Activated naive CD8-positive, alpha-beta T cell treated with anti-CD3 and anti-CD28 coated beads, Interleukin-2, amount 50 U/mL, for 16 hours (primary cell): ENCODE measurements around the gene ZNF501.

Experiments used
- DNase-seq: peaks from one replicate; pipeline ENCODE4 v3.0.0-alpha.2; 2020; ENCODE audit warnings: low read depth, low spot score

ZNF501 gene

DNA sequence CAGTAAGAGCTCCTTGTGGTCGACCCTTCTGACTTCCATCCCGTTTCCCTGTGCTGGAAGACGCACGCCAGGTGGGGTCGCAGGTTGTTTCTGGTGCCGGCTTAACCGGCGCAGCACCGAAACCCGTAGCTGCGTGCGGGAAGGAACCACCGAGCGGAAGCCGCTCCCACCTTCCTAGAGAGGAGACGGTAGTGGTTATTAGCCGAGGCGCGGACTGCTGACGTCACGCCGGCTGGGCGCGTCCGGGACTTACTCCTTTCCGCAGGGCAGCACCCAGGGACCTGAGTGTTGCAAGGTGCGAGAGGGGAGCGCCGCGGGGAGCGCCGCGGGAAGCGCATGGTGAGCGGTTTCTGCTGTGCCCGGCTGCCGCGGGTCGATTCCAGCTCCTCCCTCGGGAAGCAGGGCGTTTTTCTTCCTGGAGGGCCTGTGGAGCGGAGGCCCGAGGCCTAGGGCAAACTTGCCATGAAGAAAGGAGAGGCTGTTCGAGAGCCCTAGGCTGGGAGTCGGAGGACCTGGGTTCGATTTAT, at the start of gene ZNF501:
TSS of gene ZNF501 (plus strand) at position 252 of the 527 bp plus-strand sequence. CDS start 4,787 bp downstream, outside the sequence.
- DNase-seq = peak; percentile 57

DNA sequence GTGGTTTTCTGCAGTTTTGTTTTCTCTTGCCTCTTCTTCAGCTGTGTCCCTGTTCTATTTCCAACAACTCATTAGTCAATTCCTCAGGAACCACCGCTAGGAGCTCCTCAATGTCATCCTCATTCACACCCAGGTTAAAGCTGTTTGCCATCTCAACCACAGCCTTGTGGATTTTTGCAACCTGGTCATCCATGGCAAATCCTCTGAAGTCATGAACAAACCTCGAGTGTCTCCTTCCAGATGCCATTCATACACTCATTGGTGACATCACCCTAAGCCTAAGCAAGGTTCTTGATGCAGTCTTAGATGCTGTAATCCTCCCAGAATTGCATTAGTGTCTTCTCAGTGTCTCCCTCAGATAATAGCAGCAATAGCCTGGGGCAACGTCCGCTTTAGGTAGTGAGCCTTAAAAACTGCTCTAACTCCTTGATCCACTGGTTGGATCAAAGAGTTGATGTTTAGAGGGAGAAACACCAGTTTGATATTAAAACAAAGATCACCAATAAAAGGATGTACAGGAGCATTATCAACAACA, 48.4 kb upstream of the ZNF501 start:
- DNase-seq = no peak

DNA sequence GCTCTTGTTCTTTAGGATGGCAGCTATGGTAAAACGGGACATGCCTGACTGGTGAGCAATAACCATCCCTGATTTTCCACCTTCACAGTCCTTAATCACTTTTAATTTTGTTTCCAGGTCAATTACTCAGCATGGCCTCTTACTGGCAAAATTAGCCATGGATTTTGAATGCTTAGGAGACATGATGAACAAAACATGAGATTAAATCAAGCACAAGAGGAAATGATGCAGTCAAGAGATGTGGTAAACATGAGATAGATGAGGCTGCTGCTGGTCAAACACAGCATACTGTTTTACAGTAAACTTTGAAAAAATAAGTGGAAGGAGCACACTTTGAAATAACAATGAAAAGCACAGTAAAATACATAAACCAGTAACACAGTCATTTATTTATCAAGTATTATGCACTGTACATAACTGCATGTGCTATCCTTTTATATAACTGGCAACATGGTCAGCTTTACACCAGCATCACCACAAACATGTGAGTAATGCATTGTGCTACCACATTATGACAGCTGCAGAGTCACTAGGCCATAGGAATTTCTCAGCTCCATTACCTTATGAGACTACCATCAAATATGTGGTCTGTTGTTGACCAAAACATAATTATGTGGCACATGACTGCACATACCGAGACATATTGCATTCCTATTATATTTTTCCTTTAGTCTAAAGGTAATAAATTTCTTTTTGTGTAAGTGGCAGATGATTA, 47.1 kb upstream of the ZNF501 start:
- no peak for DNase-seq

DNA sequence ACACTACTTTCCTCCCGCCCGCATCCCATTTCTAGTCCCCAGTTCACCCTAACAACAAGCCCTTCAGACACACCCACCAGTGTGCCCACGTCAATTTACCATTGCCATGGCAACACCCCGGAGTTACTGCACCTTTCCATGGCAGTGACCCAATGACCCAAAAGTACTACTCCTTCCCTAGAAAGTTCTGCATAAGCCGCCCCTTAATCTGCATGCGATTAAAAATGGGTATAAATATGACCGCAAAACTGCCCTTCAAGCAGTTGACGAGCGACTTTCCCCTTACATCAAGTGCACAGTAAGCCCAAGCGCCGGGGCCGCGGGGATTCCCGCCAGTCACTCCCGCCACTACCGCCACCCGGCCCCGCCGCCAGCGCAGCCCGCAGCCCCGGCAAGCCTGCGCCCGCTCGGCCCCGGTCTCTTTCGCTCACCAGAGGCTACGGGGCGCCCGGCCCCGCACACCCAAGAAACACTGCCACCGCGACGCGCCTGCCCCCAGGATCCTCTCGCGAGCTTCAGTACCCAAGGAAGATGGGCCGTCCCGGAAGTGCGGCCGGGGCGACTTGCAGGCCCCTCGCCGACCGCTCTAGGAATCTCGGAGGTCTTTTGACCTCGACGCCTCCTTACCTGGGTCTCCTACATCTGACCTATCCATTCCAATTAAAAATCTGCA, 44.2 kb upstream of the ZNF501 start:
- DNase-seq = peak; percentile 12

DNA sequence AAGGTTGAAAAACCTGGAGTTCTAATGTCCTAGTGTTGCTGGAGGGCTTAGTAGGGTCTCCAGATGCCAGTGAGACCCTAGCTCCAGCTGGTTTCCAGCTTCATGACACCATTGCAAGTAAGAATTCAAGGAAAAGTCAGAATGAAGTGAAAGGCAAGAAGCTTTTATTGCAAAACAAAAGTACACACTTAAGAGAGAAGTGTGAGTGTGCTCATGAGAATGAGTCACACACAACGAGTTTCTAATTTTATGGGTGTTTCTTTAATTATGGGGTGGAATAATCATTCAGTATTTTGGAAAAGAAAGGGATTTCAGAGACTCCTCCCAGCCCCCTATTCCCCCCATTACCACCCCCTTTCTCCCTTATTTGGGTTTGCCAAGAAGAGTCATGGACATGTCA, 41.5 kb upstream of the ZNF501 start:
- DNase-seq = no peak

DNA sequence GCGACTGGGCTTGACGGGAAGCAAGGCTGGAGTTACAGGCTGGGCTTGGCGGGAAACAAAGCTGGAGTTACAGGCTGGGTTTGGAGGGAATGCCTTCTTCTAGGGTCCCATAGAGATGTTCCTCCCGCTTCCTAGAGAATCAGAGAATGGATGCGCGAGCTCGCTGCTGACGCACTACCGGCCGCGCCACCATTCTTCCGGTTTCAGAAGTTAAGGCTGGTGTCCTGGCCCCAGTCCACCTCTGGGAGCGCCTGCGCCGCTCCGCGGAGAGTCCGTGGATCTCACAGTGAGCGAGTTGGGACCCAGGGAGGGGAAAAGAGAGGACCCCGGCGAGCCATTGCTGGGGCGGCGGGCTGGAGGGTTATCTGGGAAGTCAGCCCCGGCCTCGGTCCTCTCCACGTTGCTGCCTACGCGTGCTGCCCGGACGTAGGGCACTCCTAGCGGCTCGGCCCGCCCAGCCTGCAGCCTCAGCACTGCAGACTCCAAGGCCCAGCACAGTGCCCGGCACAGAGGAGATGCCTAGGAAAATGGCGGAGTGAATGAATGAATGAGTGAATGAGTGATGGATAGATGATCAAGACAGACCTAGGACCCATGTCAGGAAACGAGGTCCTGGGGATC, 16.9 kb upstream of the ZNF501 start, which contains the start of gene ZNF502:
TSS of gene ZNF502 (plus strand) at position 206 of the 621 bp plus-strand sequence. CDS start 7,602 bp downstream, outside the sequence.
- peak; percentile 15 for DNase-seq

DNA sequence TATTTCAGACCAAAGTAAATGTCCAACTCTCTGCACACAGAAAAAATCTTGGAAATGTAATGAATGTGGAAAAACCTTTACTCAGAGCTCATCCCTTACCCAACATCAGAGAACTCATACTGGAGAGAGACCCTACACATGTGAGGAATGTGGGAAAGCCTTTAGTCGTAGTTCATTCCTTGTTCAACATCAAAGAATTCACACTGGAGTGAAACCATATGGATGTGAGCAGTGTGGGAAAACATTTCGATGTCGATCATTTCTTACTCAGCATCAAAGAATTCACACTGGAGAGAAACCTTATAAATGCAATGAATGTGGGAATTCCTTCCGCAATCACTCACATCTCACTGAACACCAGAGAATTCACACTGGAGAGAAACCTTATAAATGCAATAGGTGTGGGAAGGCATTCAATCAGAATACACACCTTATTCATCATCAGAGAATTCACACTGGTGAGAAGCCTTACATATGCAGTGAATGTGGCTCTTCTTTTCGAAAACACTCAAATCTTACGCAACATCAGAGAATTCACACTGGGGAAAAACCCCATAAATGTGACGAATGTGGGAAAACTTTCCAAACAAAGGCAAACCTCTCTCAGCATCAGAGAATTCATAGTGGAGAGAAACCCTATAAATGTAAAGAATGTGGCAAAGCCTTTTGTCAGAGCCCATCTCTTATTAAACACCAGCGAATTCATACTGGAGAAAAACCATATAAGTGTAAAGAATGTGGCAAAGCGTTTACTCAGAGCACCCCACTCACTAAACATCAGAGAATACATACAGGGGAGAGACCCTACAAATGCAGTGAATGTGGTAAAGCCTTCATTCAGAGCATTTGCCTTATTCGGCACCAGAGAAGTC, 8.0 kb upstream of the ZNF501 start:
- DNase-seq = no peak

DNA sequence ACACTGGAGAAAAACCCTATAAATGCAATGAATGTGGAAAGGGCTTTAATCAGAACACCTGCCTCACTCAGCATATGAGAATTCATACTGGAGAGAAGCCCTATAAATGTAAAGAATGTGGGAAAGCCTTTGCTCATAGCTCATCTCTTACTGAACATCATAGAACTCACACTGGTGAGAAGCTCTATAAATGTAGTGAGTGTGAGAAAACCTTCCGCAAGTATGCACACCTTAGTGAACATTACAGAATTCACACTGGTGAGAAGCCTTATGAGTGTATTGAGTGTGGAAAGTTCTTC, 7.4 kb upstream of the ZNF501 start:
- no peak for DNase-seq

DNA sequence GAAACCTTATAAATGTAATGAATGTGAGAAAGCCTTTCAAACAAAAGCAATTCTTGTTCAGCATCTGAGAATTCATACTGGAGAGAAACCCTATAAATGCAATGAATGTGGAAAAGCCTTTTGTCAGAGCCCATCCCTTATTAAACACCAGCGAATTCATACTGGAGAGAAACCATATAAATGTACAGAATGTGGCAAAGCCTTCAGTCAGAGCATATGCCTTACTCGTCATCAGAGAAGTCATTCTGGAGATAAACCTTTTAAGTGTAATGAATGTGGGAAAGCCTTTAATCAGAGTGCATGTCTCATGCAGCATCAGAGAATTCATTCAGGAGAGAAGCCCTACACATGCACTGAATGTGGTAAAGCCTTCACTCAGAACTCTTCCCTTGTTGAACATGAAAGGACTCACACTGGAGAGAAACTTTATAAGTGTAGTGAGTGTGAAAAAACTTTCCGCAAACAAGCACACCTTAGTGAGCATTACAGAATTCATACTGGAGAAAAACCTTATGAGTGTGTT, 5.3 kb downstream of the ZNF501 start:
- DNase-seq = no peak

DNA sequence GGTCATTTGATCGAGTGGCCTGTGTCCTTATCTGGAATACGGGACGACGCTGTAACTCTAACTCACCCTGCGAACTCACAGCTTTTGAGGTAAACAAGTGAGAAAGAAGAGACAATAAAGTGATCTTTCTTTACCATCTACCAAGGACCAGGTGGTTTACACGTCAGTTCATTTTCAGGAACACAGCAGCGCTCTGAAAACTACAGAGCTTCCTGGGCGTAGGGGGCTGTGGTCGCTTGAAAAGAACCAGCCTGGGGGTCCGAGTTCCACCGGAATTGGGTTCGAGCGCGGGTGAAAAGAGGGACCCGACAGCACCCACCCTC, 31.6 kb downstream of the ZNF501 start:
- no peak for DNase-seq

DNA sequence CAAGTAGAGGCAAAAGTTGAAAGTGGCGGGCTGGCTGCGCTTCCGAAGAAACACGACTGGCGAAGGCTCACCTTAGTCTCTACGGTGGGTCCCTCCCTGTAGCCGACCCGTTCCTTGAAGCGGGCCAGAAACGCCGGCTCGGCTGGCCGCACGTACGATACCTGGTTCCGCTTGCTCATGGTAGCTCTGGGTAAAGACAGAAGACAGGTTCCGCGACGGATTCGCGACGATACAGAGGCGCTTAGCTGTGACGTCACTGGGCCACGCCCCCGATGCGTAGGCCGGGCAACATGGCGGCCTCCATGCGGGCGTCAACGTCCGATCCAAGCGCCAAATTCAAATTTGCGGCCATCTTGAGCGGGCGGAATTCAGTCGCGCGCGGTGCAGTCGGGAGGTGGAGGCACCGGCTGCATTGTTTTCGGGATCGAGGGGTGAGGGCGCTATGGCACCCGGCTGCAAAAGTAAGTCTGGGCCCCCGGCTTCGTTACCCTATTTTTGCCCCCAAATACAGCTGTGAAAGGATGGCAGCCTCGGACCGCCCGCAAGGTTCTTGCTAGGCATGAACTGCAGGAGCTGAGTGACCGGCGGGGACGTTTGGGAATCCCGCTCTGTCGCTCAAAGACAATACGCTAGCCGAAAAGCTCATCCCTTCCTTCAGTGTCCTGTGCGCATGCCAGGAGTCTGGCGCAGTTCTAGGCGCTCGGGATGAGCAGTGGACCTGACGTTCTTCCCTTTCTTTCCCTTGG, 32.2 kb downstream of the ZNF501 start, which contains the start of the genes KIAA1143 and KIF15:
TSS of gene KIAA1143 (minus strand) at position 196 of the 746 bp plus-strand sequence. CDS start at position 179, 17 bp downstream.
TSS of gene KIF15 (plus strand) at position 371 of the 746 bp plus-strand sequence. CDS start at position 443, 72 bp downstream.
- DNase-seq = peak; percentile 98

DNA sequence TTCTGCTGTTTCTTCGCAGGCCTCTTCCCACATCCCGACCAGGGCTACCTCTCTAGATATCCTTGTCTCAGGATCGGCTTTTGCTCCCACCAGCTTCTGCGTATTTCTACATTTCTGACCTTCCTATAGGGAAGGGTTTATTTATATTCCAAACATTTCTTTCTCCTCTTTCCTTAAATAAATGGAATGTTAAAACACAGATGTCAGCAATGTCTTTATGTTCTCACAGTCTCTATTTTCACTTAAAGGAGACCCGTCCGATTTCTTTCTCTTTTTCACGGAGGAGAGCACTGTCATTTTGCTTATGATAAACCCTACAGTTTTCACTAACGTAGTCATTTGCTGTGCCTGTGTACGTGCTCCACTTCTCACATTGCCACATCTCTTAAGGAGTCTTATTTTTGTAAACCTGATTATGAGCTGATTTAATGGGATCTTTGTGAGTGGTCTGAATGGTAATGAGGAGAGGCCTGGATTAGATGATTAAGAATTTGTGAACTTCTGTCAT, 32.8 kb downstream of the ZNF501 start:
- no peak for DNase-seq

DNA sequence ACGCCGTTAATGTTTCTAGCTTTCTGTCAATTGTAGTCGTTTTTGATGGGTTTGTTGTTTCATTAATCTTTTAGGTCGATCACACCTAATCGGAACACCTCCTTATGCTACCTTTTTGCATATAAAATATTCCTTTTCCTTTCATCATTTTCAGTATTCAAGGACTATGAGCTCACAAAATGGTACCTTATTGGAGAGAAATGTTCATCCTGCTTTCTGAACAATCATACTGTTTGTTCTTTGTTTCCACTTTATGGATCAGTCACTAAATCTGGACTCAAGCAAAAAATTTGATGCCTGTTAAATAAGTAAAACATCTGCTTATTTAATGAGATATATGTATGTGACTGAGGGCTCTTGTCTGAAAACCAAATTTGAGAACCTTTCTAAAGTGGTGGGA, 33.3 kb downstream of the ZNF501 start:
- no peak for DNase-seq

DNA sequence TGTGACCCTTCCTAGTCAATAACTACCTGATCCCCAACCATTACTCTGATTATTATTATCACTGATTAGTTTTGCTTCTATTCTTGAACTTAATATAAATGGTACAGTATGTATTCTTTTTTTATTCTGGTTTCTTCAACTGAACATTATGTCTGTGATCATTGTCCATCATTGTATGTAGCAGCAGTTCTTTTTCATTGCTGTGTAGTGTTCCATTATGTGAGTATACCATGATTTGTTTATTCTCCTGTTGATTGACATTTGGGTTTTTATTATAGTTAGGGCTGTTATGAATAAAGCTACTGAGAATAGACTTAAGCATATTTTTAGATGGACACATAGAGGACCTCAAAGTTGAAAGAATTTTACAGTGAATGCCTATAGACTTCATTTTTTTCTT, 34.8 kb downstream of the ZNF501 start:
- DNase-seq = no peak

DNA sequence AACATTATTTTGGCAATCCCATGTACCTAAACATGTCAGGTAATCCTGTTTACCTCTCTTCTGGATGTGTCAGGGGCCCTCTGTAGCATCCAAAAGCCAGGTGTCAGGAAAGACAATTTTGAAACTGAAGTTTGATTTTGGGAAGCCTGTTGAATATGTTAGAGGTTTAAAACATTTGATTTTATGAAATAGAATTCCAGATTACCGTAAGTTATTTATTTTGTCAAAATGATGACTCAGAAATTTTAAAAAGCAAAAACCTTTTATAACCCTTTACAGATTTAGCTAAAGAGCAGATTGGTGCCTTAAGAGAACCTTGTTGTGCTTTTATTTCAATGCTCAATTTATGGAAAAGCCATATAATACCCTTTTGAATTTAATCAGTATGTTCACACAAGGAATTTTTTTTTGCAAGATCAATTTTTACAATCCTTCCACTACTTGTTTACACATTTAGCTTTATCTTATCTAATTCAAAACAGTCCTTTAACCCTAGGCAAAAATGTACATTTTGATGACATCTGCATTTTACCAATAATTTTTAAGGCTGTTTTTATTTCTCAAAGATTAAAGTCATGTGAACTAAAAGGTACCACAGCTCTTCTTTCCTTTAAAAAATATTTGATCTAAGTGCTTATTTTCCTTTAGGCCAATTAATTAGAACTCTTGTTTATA, 42.1 kb downstream of the ZNF501 start:
- DNase-seq = no peak

DNA sequence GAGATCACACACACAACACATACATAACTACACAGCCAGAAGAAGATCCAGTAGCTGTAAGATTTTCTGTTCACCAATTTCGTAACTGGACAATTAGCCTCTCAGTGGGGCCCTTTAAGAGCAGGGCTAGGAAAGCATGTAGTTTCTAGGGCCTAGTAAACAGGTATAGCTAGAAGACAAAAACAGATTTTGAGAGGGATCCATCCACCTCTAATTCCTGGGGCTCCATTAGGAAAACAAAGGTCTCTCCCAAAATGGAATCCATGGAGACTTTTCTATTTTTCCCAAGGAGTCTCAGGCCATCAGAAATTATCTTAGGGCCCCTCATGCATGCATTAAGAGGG, 42.6 kb downstream of the ZNF501 start:
- DNase-seq = no peak

DNA sequence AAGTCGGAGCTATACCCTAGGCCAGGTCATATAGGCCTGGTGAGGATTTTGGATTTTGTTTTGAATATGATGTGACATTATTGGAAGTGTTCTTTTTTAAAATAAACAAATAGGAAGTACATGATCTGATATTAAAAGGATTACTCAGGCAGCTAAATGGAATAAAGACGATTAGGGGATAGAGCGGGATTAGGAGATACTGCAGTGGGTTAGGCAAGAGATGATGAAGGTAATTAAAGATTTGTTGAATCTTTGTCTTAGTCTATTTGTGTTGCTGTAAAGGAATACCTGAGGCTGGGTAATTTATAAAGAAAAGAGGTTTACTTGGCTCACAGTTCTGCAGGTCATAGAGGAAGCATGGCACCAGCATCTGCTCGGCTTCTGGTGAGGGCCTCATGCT, 53.5 kb downstream of the ZNF501 start:
- no peak for DNase-seq
